Measurements from ENCODE around the gene SELE.
"Not testable (repeated sequence)": the region's sequence is repeated elsewhere in the genome, so short reads cannot be mapped to it uniquely, and the experiment has no call there.

The SELE gene

DNA sequence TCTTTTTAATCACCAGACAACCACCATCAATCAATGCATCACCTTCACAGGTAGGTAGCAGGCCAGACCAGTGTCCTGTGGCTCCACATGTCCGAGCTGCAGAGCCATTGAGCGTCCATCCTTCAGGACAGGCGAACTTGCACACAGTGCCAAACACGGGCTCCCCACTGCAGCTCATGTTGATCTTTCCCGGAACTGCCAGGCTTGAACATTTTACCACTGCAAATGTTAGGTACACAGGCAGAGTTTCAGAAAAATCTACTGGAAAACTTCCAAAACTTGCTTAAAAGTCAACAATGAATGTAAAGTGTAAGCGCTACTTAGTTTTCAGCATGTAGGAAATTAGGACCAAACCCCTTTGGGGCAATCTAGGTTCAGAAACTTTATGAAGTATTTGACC lies 6.6 kb downstream of the SELE start:
- TF ChIP-seq, protein P1, sequence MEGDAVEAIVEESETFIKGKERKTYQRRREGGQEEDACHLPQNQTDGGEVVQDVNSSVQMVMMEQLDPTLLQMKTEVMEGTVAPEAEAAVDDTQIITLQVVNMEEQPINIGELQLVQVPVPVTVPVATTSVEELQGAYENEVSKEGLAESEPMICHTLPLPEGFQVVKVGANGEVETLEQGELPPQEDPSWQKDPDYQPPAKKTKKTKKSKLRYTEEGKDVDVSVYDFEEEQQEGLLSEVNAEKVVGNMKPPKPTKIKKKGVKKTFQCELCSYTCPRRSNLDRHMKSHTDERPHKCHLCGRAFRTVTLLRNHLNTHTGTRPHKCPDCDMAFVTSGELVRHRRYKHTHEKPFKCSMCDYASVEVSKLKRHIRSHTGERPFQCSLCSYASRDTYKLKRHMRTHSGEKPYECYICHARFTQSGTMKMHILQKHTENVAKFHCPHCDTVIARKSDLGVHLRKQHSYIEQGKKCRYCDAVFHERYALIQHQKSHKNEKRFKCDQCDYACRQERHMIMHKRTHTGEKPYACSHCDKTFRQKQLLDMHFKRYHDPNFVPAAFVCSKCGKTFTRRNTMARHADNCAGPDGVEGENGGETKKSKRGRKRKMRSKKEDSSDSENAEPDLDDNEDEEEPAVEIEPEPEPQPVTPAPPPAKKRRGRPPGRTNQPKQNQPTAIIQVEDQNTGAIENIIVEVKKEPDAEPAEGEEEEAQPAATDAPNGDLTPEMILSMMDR (IDR thresholded peaks at IDR 0.05; ENCODE audit: control insufficient read depth, insufficient read depth, low read depth, low read length, missing control alignments): no peak
- no peak for DNase-seq (ENCODE audit: low read depth)

DNA sequence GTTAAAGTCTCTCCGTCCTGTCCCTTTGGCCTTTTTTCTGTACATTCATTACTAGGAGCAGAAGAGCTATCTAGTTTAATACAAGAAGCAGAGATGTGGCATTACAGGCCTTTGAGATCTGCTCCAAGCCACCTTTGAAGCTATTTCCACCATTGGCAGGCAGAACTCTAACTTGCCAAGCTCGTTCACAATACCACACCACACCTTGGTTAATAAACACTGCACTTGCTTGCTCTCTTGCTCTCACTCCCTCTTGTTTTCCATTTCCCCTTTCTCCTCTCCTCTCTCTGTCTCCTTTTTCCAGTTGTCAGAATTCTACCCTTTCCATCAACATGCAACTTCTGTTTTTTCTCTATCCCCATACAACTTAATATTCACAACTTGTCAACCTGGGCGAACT lies 7.0 kb downstream of the SELE start:
- no peak overlapping the region for H3K4me3 ChIP-seq (ENCODE audit: control insufficient read depth, low read depth, low read length)
- TF ChIP-seq, protein P1 (IDR thresholded peaks at IDR 0.05; ENCODE audit: control insufficient read depth, insufficient read depth, low read depth, low read length, missing control alignments): no peak
- no peak for DNase-seq (ENCODE audit: low read depth)

More for the DNA sequence above, 6.6 kb downstream of the SELE start:
- no peak overlapping the region for H3K4me3 ChIP-seq (ENCODE audit: control insufficient read depth, low read depth, low read length)

DNA sequence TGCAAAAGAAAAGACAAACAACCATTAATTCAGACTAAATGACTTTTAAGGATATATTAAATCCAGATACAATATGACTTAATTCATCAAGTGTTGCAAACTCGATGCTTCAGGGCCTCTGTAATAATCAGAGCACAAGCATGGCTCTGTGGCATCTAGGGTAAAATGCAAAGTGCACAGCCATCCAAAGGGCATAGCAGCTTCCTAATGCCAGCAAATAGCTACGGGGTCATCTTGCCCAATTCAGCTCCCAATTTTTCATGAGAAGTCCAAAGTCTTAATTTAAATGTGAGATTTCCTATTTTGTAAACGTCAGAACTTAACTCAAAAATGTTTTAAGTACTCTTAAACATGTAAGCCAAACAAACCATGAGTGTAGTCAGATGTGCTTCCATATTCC lies 7.9 kb downstream of the SELE start:
- TF ChIP-seq, protein P1 (IDR thresholded peaks at IDR 0.05; ENCODE audit: control insufficient read depth, insufficient read depth, low read depth, low read length, missing control alignments): no peak

DNA sequence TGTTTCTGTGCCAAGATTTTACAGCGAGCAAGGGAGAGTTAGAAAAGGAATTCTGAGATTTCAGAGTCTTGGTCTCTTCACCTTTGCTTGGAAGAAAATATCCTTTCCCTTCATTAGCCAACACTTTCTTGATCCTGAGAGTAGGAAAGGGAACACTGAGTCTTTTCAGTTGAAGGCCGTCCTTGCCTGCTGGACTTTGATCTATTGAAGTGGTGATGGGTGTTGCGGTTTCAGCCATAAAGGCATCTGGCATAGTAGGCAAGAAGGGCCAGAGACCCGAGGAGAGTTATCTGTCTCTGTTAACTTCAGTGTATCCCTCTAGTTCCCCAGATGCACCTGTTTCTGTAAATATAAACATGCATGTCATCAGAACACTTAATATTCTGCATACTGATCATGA lies 9.7 kb downstream of the SELE start:
- no peak for DNase-seq (ENCODE audit: low read depth)
- TF ChIP-seq, protein P1 (IDR thresholded peaks at IDR 0.05; ENCODE audit: control insufficient read depth, insufficient read depth, low read depth, low read length, missing control alignments): no peak
- H3K4me3 ChIP-seq (ENCODE audit: control insufficient read depth, low read depth, low read length): no peak overlapping the region

More for the DNA sequence above, 7.9 kb downstream of the SELE start:
- DNase-seq (ENCODE audit: low read depth): no peak
- no peak overlapping the region for H3K4me3 ChIP-seq (ENCODE audit: control insufficient read depth, low read depth, low read length)

DNA sequence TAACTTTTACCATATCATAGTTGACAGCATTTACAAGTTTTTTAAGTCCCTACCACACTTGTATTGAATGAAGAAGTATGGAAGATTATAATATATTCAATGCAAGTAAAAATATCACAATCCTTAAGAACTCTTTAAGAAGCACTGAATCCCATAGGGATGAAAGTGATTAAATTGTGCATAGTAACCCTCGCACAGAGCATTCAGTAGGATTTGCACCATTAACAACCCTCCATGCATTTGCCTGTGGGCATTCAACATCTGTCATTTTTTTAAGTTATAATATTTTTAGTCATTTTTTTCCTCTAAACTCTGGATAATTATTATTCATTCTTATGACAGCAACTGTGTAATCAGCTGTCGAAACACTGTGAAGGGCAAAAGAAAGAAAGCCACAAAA lies 10.1 kb downstream of the SELE start:
- DNase-seq (ENCODE audit: low read depth): no peak
- TF ChIP-seq, protein P1 (IDR thresholded peaks at IDR 0.05; ENCODE audit: control insufficient read depth, insufficient read depth, low read depth, low read length, missing control alignments): no peak
- H3K4me3 ChIP-seq (ENCODE audit: control insufficient read depth, low read depth, low read length): no peak overlapping the region

DNA sequence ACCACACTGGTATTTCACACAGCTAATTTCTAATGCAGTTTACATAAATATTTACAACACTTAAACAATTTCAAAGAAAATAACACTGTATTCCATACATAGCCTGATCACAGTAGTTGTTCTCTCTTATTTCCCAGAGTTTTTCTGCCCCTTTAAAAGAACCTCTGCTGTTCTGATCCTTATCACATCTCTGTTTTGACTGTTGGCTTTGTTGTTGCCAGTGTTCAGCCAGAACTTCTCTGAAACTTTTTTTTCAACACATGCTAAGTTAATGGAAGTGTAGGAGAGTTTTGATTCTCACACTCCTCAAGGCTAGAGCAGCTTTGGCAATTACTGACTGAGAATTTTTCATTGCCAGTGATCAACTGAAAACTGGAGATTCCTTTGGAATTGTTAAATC lies 11.1 kb downstream of the SELE start:
- no peak overlapping the region for H3K4me3 ChIP-seq (ENCODE audit: control insufficient read depth, low read depth, low read length)
- TF ChIP-seq, protein P1 (IDR thresholded peaks at IDR 0.05; ENCODE audit: control insufficient read depth, insufficient read depth, low read depth, low read length, missing control alignments): no peak
- no peak for DNase-seq (ENCODE audit: low read depth)

DNA sequence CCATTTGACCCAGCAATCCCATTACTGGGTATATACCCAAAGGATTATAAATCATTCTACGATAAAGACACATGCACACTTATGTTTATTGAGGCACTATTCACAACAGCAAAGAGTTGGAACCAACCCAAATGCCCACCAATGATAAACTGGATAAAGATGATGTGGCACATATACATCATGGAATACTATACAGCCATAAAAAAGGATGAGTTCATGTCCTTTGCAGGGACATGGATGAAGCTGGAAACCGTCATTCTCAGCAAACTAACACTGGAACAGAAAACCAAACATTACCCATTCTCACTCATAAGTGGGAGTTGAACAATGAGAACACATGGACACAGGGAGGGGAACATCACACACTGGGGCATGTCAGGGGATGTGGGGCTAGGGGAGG lies 18.8 kb downstream of the SELE start:
- DNase-seq (ENCODE audit: low read depth); H3K4me3 ChIP-seq (ENCODE audit: control insufficient read depth, low read depth, low read length): not testable (repeated sequence)

DNA sequence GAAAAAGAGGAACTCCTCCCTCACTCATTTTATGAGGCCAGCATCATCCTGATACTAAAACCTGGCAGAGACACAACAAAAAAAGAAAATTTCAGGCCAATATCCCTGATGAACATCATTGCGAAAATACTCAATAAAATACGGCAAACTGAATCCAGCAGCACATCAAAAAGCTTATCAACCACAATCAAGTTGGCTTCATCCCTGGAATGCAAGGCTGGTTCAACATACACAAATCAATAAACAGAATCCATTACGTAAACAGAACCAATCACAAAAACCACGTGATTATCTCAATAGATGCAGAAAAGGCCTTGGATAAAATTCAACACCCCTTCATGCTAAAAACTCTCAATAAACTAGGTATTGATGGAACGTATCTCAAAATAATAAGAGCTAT lies 20.8 kb downstream of the SELE start:
- not testable (repeated sequence) for DNase-seq (ENCODE audit: low read depth); H3K4me3 ChIP-seq (ENCODE audit: control insufficient read depth, low read depth, low read length)
